CD4-positive, alpha-beta T cell (primary cell): ENCODE results near the gene IGFBP6. TPM values are rescaled to one million over a fixed set of nuclear protein-coding genes. Genes with fewer than 3 reads are reported as not detected.

Experiments
- ATAC-seq: fragments of 200-7000 bp; cut with Tn5 transposase; one replicate; pipeline ENCODE4 v1.10.0; 2022; ENCODE audit warnings: mild to moderate bottlenecking; ENCODE audit not compliant: poor library complexity
- CTCF ChIA-PET: fragments of 350-600 bp; sonication (Branson Sonifier 250); formaldehyde crosslinking; loops from one replicate; lab custom pipeline; 2021; ENCODE audit warnings: antibody characterized with exemption, inconsistent platforms; lab: Charles Lee
- POLR2A ChIA-PET: fragments of 350-600 bp; sonication (Branson Sonifier 250); formaldehyde crosslinking; loops from one replicate; lab custom pipeline; 2021; ENCODE audit warnings: antibody characterized with exemption, inconsistent platforms; lab: Charles Lee
- DNase-seq, 14 experiments: peaks; one replicate each; pipeline ENCODE4 v3.0.0-alpha.2; 2013 to 2020; ENCODE audit warnings: mixed read lengths in 2 of 14
- H3K27ac ChIP-seq, 2 donors: one replicate each; pipeline versions ENCODE4 v1.5.1 to v1.7.0; 2013; ENCODE audit warnings: low read length in 2 of 2, low read depth in 1 of 2, mild to moderate bottlenecking in 1 of 2
- H3K27me3 ChIP-seq, 2 experiments: 1 replicate in 1 of 2; 2 replicates in 1 of 2; pipeline versions ENCODE4 v1.6.1 to v1.7.0; 2013; ENCODE audit warnings: low read length in 2 of 2, control low read depth in 1 of 2, mild to moderate bottlenecking in 1 of 2, moderate library complexity in 1 of 2; ENCODE audit not compliant: insufficient read depth in 2 of 2, control insufficient read depth in 1 of 2
- H3K36me3 ChIP-seq: one replicate; pipeline ENCODE4 v1.6.1; 2013; ENCODE audit warnings: low read length, control low read depth; ENCODE audit not compliant: insufficient read depth
- H3K4me1 ChIP-seq: one replicate; pipeline ENCODE4 v1.6.1; 2013; ENCODE audit warnings: low read length, control low read depth; ENCODE audit not compliant: insufficient read depth
- H3K4me3 ChIP-seq: one replicate; pipeline ENCODE4 v1.5.1; 2013; ENCODE audit warnings: mild to moderate bottlenecking, low read length, moderate library complexity
- H3K9me3 ChIP-seq, 2 experiments: 1 replicate in 1 of 2; 2 replicates in 1 of 2; pipeline versions ENCODE4 v1.6.1 to v1.7.0; 2013; ENCODE audit warnings: low read length in 2 of 2, mild to moderate bottlenecking in 2 of 2, control low read depth in 1 of 2, moderate library complexity in 1 of 2; ENCODE audit not compliant: control insufficient read depth in 1 of 2, insufficient read depth in 1 of 2
- H3K27ac Mint-ChIP-seq: one replicate; pipeline ENCODE4 v1.8.0; 2020; ENCODE audit warnings: mixed read lengths
- H3K27me3 Mint-ChIP-seq: one replicate; pipeline ENCODE4 v1.8.0; 2021; ENCODE audit warnings: mixed read lengths
- H3K36me3 Mint-ChIP-seq: one replicate; pipeline ENCODE4 v1.8.0; 2021; ENCODE audit warnings: low read depth, mixed read lengths
- H3K4me1 Mint-ChIP-seq: one replicate; pipeline ENCODE4 v1.8.0; 2021; ENCODE audit warnings: low read depth, mixed read lengths
- H3K4me3 Mint-ChIP-seq: one replicate; pipeline ENCODE4 v1.8.0; 2020; ENCODE audit warnings: mild to moderate bottlenecking, mixed read lengths
- H3K9me3 Mint-ChIP-seq: one replicate; pipeline ENCODE4 v1.8.0; 2020; ENCODE audit warnings: mixed read lengths
- intact Hi-C, 2 experiments: fragments of 100-400 bp; cut with DNase I in 1 of 2; cut with micrococcal nuclease in 1 of 2; formaldehyde crosslinking; loops; one replicate each; pipeline versions ENCODE4 v1.15.1 to v1.9.0; 2023 to 2025; cut with DNase I, micrococcal nuclease
- total RNA-seq, 174 experiments: library from RNA in 2 of 174; stranded (reverse) in 2 of 174; gene quantifications; one replicate each; pipeline ENCODE4 v1.2.3 and lab custom pipeline; 2021 to 2026
- TF ChIP-seq, protein P1 (sequence below): fragments of 200-600 bp; IDR thresholded peaks from one replicate; pipeline ENCODE4 v1.8.0; 2022; ENCODE audit warnings: antibody characterized with exemption, mild to moderate bottlenecking

Gene IGFBP6
- total RNA-seq, 2 experiments from 2014 or later, result 0.49 TPM; not detected in 1

- Mint-ChIP-seq H3K4me3 (peak overlapping the region; percentile 30), H3K36me3 (peaks cover 90% of the 10 kb centered on the region), H3K9me3 (no peaks in the 10 kb centered on the region), H3K27me3 (no peaks in the 10 kb centered on the region), H3K27ac (no peak overlapping the region), H3K4me1 (peaks cover 38% of the 10 kb centered on the region)
- ChIA-PET CTCF (interaction anchor here (1.0 kb wide), 1 partner anchor 26 kb away, joined by 3 read pairs; no protein-coding TSS in a partner anchor), POLR2A (no interaction called here)
- no peaks in the 10 kb centered on the region for H3K9me3 ChIP-seq
- H3K27ac ChIP-seq, result no peak overlapping the region
- no peaks in the 10 kb centered on the region for H3K27me3 ChIP-seq
- TF ChIP-seq, protein P1, sequence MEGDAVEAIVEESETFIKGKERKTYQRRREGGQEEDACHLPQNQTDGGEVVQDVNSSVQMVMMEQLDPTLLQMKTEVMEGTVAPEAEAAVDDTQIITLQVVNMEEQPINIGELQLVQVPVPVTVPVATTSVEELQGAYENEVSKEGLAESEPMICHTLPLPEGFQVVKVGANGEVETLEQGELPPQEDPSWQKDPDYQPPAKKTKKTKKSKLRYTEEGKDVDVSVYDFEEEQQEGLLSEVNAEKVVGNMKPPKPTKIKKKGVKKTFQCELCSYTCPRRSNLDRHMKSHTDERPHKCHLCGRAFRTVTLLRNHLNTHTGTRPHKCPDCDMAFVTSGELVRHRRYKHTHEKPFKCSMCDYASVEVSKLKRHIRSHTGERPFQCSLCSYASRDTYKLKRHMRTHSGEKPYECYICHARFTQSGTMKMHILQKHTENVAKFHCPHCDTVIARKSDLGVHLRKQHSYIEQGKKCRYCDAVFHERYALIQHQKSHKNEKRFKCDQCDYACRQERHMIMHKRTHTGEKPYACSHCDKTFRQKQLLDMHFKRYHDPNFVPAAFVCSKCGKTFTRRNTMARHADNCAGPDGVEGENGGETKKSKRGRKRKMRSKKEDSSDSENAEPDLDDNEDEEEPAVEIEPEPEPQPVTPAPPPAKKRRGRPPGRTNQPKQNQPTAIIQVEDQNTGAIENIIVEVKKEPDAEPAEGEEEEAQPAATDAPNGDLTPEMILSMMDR, result no peak
- no peak overlapping the region for H3K4me3 ChIP-seq
- ATAC-seq, result no peak
- intact Hi-C loops, result no loop called here
- H3K36me3 ChIP-seq, result peaks cover 75% of the 10 kb centered on the region
- no peak for DNase-seq
- peaks cover 28% of the 10 kb centered on the region for H3K4me1 ChIP-seq
Measured at GRCh38 chr12:53073881-53074280, 23.6 kb upstream of the IGFBP6 start.

- Mint-ChIP-seq H3K4me3 (no peak overlapping the region), H3K36me3 (peaks cover 90% of the 10 kb centered on the region), H3K27ac (no peak overlapping the region), H3K27me3 (no peaks in the 10 kb centered on the region), H3K9me3 (no peaks in the 10 kb centered on the region), H3K4me1 (peaks cover 38% of the 10 kb centered on the region)
- POLR2A ChIA-PET, result no interaction called here
- CTCF ChIA-PET, result no interaction called here
- Histone ChIP-seq H3K9me3 (no peaks in the 10 kb centered on the region), H3K4me1 (peaks cover 29% of the 10 kb centered on the region), H3K27me3 (no peaks in the 10 kb centered on the region), H3K36me3 (peaks cover 72% of the 10 kb centered on the region), H3K4me3 (no peak overlapping the region), H3K27ac (no peak overlapping the region)
- TF ChIP-seq, protein P1, result no peak
- intact Hi-C loops, result no loop called here
- ATAC-seq, result no peak
- DNase-seq, result no peak
Measured at GRCh38 chr12:53074283-53074998, 23.0 kb upstream of the IGFBP6 start.

DNA sequence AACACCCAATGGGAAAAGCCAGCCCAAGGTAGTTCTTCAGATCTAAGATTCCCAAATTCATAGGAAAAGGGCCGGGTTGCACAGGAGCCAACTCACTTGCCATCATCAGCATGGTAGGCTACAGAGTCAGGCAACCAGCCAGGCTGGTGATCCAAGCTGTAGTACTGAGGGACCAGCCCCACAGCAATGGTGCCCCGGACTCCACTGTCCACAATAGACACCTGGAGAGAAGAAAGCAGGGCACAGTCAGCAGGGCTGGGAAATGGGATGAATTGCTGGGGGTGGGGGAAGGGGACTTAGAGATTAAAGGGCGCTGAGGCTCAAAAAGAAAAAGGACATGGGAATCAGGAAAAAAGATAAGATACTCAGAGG is 22.5 kb upstream of the IGFBP6 start:
- no peaks in the 10 kb centered on the region for H3K27me3 ChIP-seq
- ChIA-PET POLR2A (interaction anchor here (2.5 kb wide), 1 partner anchor 24 kb away, joined by 7 read pairs; no protein-coding TSS in a partner anchor), CTCF (interaction anchor here (1.2 to 2.5 kb wide), 2 partner anchors 13 to 24 kb away, joined by 3 to 9 read pairs; no protein-coding TSS in a partner anchor)
- H3K9me3 ChIP-seq, result no peaks in the 10 kb centered on the region
- ATAC-seq (no peak), DNase-seq (no peak)
- Mint-ChIP-seq H3K4me1 (peaks cover 38% of the 10 kb centered on the region), H3K36me3 (peaks cover 87% of the 10 kb centered on the region), H3K27me3 (no peaks in the 10 kb centered on the region), H3K9me3 (no peaks in the 10 kb centered on the region), H3K27ac (peak overlapping the region; percentile 17), H3K4me3 (peak overlapping the region; percentile 11)
- peaks cover 34% of the 10 kb centered on the region for H3K4me1 ChIP-seq
- no peak overlapping the region for H3K4me3 ChIP-seq
- intact Hi-C loops, result no loop called here
- H3K27ac ChIP-seq, result no peak overlapping the region
- TF ChIP-seq, protein P1, result no peak
- peaks cover 66% of the 10 kb centered on the region for H3K36me3 ChIP-seq
